ENCODE measurements around the gene TAMM41.

DNA sequence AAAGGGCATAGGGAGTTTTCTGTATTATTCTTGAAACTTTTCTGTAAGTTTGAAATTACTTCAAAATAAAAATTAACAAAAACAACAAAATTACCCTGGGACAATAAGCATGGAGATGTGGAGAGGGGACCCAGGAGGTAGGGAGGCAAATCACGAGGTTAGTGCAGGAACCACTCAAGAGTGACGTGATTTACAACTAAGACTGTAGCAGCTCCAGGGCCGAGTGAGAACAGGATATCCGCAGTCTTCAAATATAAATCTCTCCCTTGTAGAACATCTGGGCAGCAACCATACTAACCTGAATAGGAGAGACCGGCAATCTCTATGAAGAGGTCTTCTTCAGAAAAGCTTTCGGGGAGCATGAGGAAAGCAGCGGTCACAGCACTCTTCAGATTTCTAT lies 17.3 kb downstream of the TAMM41 start:
- TF ChIP-seq, protein P1, sequence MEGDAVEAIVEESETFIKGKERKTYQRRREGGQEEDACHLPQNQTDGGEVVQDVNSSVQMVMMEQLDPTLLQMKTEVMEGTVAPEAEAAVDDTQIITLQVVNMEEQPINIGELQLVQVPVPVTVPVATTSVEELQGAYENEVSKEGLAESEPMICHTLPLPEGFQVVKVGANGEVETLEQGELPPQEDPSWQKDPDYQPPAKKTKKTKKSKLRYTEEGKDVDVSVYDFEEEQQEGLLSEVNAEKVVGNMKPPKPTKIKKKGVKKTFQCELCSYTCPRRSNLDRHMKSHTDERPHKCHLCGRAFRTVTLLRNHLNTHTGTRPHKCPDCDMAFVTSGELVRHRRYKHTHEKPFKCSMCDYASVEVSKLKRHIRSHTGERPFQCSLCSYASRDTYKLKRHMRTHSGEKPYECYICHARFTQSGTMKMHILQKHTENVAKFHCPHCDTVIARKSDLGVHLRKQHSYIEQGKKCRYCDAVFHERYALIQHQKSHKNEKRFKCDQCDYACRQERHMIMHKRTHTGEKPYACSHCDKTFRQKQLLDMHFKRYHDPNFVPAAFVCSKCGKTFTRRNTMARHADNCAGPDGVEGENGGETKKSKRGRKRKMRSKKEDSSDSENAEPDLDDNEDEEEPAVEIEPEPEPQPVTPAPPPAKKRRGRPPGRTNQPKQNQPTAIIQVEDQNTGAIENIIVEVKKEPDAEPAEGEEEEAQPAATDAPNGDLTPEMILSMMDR (conservative IDR thresholded peaks at IDR 0.05 in 1 of 2, IDR thresholded peaks at IDR 0.05 in 1 of 2; ENCODE audit: low read depth in 1 of 2, low read length in 2 of 2): no peak
- no peak for TF ChIP-seq EZH2 (IDR thresholded peaks at IDR 0.05; ENCODE audit: low read length, missing control alignments)
